ENCODE measurements around the gene CDK5. TPM values are rescaled to one million over a fixed set of nuclear protein-coding genes. Genes with fewer than 3 reads are reported as not detected.
A peak's percentile ranks its signal among the peaks of the same experiment; 100 is the strongest.

The CDK5 gene
- total RNA-seq, 1 experiment from 2014 or later: 12.2 TPM

DNA sequence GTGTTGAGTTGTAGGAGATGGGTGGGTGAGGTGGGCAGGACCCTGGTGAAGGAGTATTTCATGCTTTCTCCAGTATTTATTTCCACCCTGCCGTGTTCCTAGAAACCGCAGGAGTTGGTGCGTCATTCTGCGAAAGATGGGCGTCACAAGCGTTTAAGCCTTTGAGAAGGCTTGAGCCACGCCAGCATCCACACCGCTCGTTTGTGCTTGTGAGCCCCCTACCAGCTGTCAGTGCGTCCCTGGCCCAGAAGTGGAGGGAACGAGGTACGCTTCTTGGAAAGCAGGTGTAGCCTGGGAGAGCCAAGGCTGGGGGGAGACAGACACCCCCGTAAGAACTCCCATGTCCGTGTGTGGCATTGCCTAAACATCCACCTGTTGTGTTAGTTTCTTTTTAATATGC, 34.3 kb upstream of the CDK5 start:
- no TSS peak for BruUV-seq (replicated peaks)
- no peak overlapping the region for H3K27ac Mint-ChIP-seq (ENCODE audit: low read depth, unreplicated experiment)
- H3K9me3 Mint-ChIP-seq (ENCODE audit: unreplicated experiment): no peaks in the 10 kb centered on the region
- peaks cover 23% of the 10 kb centered on the region for H3K4me1 Mint-ChIP-seq (ENCODE audit: insufficient read depth, unreplicated experiment)
- CTCF ChIA-PET: interaction anchor here (0.9 to 15.0 kb wide), 5 partner anchors 18 to 73 kb away, joined by 3 to 315 read pairs (median 5); no protein-coding TSS in a partner anchor
- intact Hi-C loops (cut with micrococcal nuclease): no loop called here
- H3K4me3 Mint-ChIP-seq (ENCODE audit: unreplicated experiment): no peak overlapping the region
- peaks cover 13% of the 10 kb centered on the region for H3K36me3 Mint-ChIP-seq (ENCODE audit: insufficient read depth, unreplicated experiment)
- no peaks in the 10 kb centered on the region for H3K27me3 Mint-ChIP-seq (ENCODE audit: insufficient read depth, unreplicated experiment)
- POLR2A ChIA-PET: interaction anchor here (0.5 to 0.6 kb wide), 2 partner anchors 22 to 274 kb away, joined by 3 read pairs; no protein-coding TSS in a partner anchor
- DNase-seq (ENCODE audit: unreplicated experiment): no peak
- no peak for TF ChIP-seq CTCF (IDR thresholded peaks at IDR 0.05; ENCODE audit: unreplicated experiment)

DNA sequence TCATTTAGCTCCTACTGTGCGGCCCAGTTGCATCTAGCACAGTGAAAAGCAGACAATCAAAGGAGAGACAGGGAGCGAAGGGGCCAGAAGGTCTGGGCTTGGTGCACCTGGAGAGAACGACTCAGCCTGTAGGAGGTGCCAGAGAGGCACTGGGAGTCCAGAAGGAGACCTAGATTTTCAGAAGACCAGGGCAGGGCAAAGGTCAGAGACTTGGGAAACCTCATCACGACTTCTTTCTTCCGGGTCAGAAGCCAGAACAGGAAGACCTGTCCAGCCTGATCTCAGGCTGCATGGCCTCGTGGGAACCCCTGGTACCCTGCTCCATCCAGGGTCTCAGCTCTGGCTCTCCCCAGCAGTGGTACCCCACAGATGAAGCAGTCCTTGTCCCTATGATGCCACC, 33.7 kb upstream of the CDK5 start:
- H3K27me3 Mint-ChIP-seq (ENCODE audit: insufficient read depth, unreplicated experiment): no peaks in the 10 kb centered on the region
- peak; percentile 61 for TF ChIP-seq CTCF (IDR thresholded peaks at IDR 0.05; ENCODE audit: unreplicated experiment)
- CTCF ChIA-PET: interaction anchor here (0.6 to 15.0 kb wide), 10 partner anchors 11 to 266 kb away, joined by 3 to 315 read pairs (median 3); partner anchors contain the start of gene FASTK

DNA sequence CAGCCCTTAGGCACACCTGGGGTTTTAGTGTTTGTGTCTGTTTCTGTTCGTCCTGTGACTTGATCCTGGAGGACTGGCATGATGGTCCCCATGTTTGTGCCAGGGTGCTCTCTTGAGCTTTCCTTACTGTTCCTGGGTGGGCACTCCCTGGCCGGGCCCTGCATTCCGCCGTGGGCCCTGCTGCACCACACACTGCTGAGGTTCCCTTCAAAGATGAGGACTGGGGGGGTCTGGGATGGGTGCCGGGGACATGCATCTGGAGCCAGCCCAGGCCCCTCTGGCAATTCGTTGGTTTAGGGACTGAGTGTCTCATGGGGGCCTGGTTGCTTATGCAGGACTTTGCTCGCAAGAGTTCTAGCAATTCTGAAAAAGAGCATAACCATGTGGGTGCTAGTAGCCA, 33.3 kb upstream of the CDK5 start:
- CTCF ChIA-PET: interaction anchor here (0.6 to 15.0 kb wide), 10 partner anchors 10 to 266 kb away, joined by 3 to 315 read pairs (median 4); partner anchors contain the start of gene FASTK
- Mint-ChIP-seq H3K9me3 (ENCODE audit: unreplicated experiment) (no peaks in the 10 kb centered on the region), H3K4me3 (ENCODE audit: unreplicated experiment) (no peak overlapping the region), H3K4me1 (ENCODE audit: insufficient read depth, unreplicated experiment) (peaks cover 23% of the 10 kb centered on the region), H3K36me3 (ENCODE audit: insufficient read depth, unreplicated experiment) (peaks cover 13% of the 10 kb centered on the region), H3K27me3 (ENCODE audit: insufficient read depth, unreplicated experiment) (no peaks in the 10 kb centered on the region), H3K27ac (ENCODE audit: low read depth, unreplicated experiment) (no peak overlapping the region)
- DNase-seq (ENCODE audit: unreplicated experiment): no peak
- intact Hi-C loops (cut with micrococcal nuclease): no loop called here
- no peak for TF ChIP-seq CTCF (IDR thresholded peaks at IDR 0.05; ENCODE audit: unreplicated experiment)
- BruUV-seq (replicated peaks): no TSS peak
- POLR2A ChIA-PET: interaction anchor here (0.7 to 1.1 kb wide), 2 partner anchors 13 to 25 kb away, joined by 3 read pairs; no protein-coding TSS in a partner anchor

More for the DNA sequence above, 33.7 kb upstream of the CDK5 start:
- POLR2A ChIA-PET: interaction anchor here (0.5 to 1.1 kb wide), 2 partner anchors 12 to 273 kb away, joined by 3 read pairs; no protein-coding TSS in a partner anchor
- peaks cover 23% of the 10 kb centered on the region for H3K4me1 Mint-ChIP-seq (ENCODE audit: insufficient read depth, unreplicated experiment)
- no peak overlapping the region for H3K27ac Mint-ChIP-seq (ENCODE audit: low read depth, unreplicated experiment)
- H3K36me3 Mint-ChIP-seq (ENCODE audit: insufficient read depth, unreplicated experiment): peaks cover 15% of the 10 kb centered on the region
- no peaks in the 10 kb centered on the region for H3K9me3 Mint-ChIP-seq (ENCODE audit: unreplicated experiment)
- intact Hi-C loops (cut with micrococcal nuclease): no loop called here
- no TSS peak for BruUV-seq (replicated peaks)
- peak; percentile 42 for DNase-seq (ENCODE audit: unreplicated experiment)
- no peak overlapping the region for H3K4me3 Mint-ChIP-seq (ENCODE audit: unreplicated experiment)

GRCh38 chr7:151089893-151090730, 32.4 kb upstream of the CDK5 start:
- Mint-ChIP-seq H3K27ac (ENCODE audit: low read depth, unreplicated experiment) (peak overlapping the region; percentile 88), H3K36me3 (ENCODE audit: insufficient read depth, unreplicated experiment) (peaks cover 11% of the 10 kb centered on the region), H3K27me3 (ENCODE audit: insufficient read depth, unreplicated experiment) (no peaks in the 10 kb centered on the region), H3K4me1 (ENCODE audit: insufficient read depth, unreplicated experiment) (peaks cover 32% of the 10 kb centered on the region), H3K9me3 (ENCODE audit: unreplicated experiment) (no peaks in the 10 kb centered on the region), H3K4me3 (ENCODE audit: unreplicated experiment) (peak overlapping the region; percentile 77)
- no TSS peak for BruUV-seq (replicated peaks)
- TF ChIP-seq CTCF (IDR thresholded peaks at IDR 0.05; ENCODE audit: unreplicated experiment): no peak
- ChIA-PET POLR2A (interaction anchor here (0.6 to 10.0 kb wide), 4 partner anchors 24 to 1067 kb away, joined by 3 to 151 read pairs (median 66); partner anchors contain the start of genes CDK5 and SLC4A2), CTCF (interaction anchor here (0.6 to 15.0 kb wide), 11 partner anchors 9 to 1861 kb away, joined by 3 to 315 read pairs (median 5); partner anchors contain the start of gene FASTK)
- no peak for DNase-seq (ENCODE audit: unreplicated experiment)
- intact Hi-C loops (cut with micrococcal nuclease): loop anchor here (2.0 kb wide), 1 partner anchor 61 kb away; the partner anchor contains the start of gene ABCB8

Measured in MCF 10A (cell line).